Measurements from ENCODE around the gene IKZF5.
A peak's percentile ranks its signal among the peaks of the same experiment; 100 is the strongest.

Gene IKZF5

GRCh38 chr10:123008355-123009104 is at the start of gene IKZF5, which contains the start of gene ACADSB:
IKZF5 (minus strand) TSS chr10:123008795; CDS start chr10:122998625, 10,170 bp downstream.
ACADSB (plus strand) TSS chr10:123009006; CDS start chr10:123009030, 24 bp downstream.
- DNase-seq (ENCODE audit: low read depth in 2 of 2, low spot score in 1 of 2) = peak; percentile 90 to 91

- DNase-seq (ENCODE audit: low read depth in 2 of 2, low spot score in 1 of 2) = no peak
Measured at GRCh38 chr10:123057968-123058367, 49.4 kb upstream of the IKZF5 start.

GRCh38 chr10:123045961-123046731 is 37.6 kb upstream of the IKZF5 start:
- DNase-seq (ENCODE audit: low read depth in 2 of 2, low spot score in 1 of 2) = no peak

- DNase-seq (ENCODE audit: low read depth in 2 of 2, low spot score in 1 of 2) = no peak
Measured at GRCh38 chr10:123044391-123044790, 35.8 kb upstream of the IKZF5 start.

- DNase-seq (ENCODE audit: low read depth in 2 of 2, low spot score in 1 of 2) = peak; percentile 3 to 5
Measured at GRCh38 chr10:123043409-123043925, 34.9 kb upstream of the IKZF5 start.

GRCh38 chr10:123042708-123043408 is 34.3 kb upstream of the IKZF5 start:
- DNase-seq (ENCODE audit: low read depth in 2 of 2, low spot score in 1 of 2) = no peak

- DNase-seq (ENCODE audit: low read depth in 2 of 2, low spot score in 1 of 2) = no peak
Measured at GRCh38 chr10:123039632-123039930, 31.0 kb upstream of the IKZF5 start.

GRCh38 chr10:123038782-123039631 is 30.4 kb upstream of the IKZF5 start:
- no peak for DNase-seq (ENCODE audit: low read depth in 2 of 2, low spot score in 1 of 2)

- DNase-seq (ENCODE audit: low read depth in 2 of 2, low spot score in 1 of 2) = no peak
Measured at GRCh38 chr10:123035467-123036086, 27.0 kb upstream of the IKZF5 start.

- DNase-seq (ENCODE audit: low read depth in 2 of 2, low spot score in 1 of 2) = no peak
Measured at GRCh38 chr10:123034332-123034731, 25.7 kb upstream of the IKZF5 start.

GRCh38 chr10:123031124-123031523 is 22.5 kb upstream of the IKZF5 start:
- no peak for DNase-seq (ENCODE audit: low read depth in 2 of 2, low spot score in 1 of 2)

- DNase-seq (ENCODE audit: low read depth in 2 of 2, low spot score in 1 of 2) = no peak
Measured at GRCh38 chr10:123027861-123028260, 19.3 kb upstream of the IKZF5 start.

GRCh38 chr10:123026302-123026701 is 17.7 kb upstream of the IKZF5 start:
- DNase-seq (ENCODE audit: low read depth in 2 of 2, low spot score in 1 of 2) = no peak

GRCh38 chr10:123024540-123024939 is 15.9 kb upstream of the IKZF5 start:
- DNase-seq (ENCODE audit: low read depth in 2 of 2, low spot score in 1 of 2) = no peak

GRCh38 chr10:123021517-123021916 is 12.9 kb upstream of the IKZF5 start:
- DNase-seq (ENCODE audit: low read depth in 2 of 2, low spot score in 1 of 2) = no peak

- no peak for DNase-seq (ENCODE audit: low read depth in 2 of 2, low spot score in 1 of 2)
Measured at GRCh38 chr10:123019941-123020703, 11.5 kb upstream of the IKZF5 start.

GRCh38 chr10:123019264-123019663 is 10.7 kb upstream of the IKZF5 start:
- no peak for DNase-seq (ENCODE audit: low read depth in 2 of 2, low spot score in 1 of 2)

- DNase-seq (ENCODE audit: low read depth in 2 of 2, low spot score in 1 of 2) = no peak
Measured at GRCh38 chr10:123018531-123018930, 9.9 kb upstream of the IKZF5 start.

- DNase-seq (ENCODE audit: low read depth in 2 of 2, low spot score in 1 of 2) = no peak
Measured at GRCh38 chr10:123017421-123018165, 9.0 kb upstream of the IKZF5 start.

Measured in stimulated activated CD8-positive, alpha-beta memory T cell treated with anti-CD3 and anti-CD28 coated beads, Interleukin-4, amount 100 ng/mL, for 1 hour (primary cell).